GM23338 (cell line): ENCODE measurements around the gene DUSP10.

ENCODE experiments used
- CREB1 ChIP-seq: fragments of 250-450 bp; sonication (Bioruptor Pico); IDR thresholded peaks from 2 replicates; pipeline ENCODE4 v1.5.0; 2020; ENCODE audit warnings: low read depth, mild to moderate bottlenecking, moderate library complexity
- EZH2 ChIP-seq: fragments of 200-600 bp; sonication (generic); IDR thresholded peaks from one replicate; pipeline ENCODE4 v1.8.0; 2017; ENCODE audit warnings: antibody characterized with exemption, mild to moderate bottlenecking, low read depth; ENCODE audit not compliant: unreplicated experiment
- EZH2phosphoT487 ChIP-seq: fragments of 200-600 bp; sonication (generic); IDR thresholded peaks from one replicate; pipeline ENCODE4 v1.8.1; 2018; ENCODE audit warnings: antibody characterized with exemption; ENCODE audit not compliant: unreplicated experiment
- JUNB ChIP-seq: IDR thresholded peaks from one replicate; pipeline ENCODE4 v1.6.1; 2016; ENCODE audit warnings: antibody characterized with exemption; ENCODE audit not compliant: unreplicated experiment
- NANOG ChIP-seq: IDR thresholded peaks from 2 replicates; pipeline ENCODE4 v1.6.1; 2016; ENCODE audit warnings: antibody characterized with exemption, borderline replicate concordance
- POLR2AphosphoS5 ChIP-seq: IDR thresholded peaks from 2 replicates; pipeline ENCODE4 v1.6.1; 2016; ENCODE audit warnings: antibody characterized with exemption, low read depth
- ZNF114 ChIP-seq: fragments of 250-450 bp; sonication (Bioruptor Pico); IDR thresholded peaks from 2 replicates; pipeline ENCODE4 v1.5.0; 2020; ENCODE audit warnings: mild to moderate bottlenecking, moderate library complexity
- ZNF331 ChIP-seq: fragments of 250-450 bp; sonication (Bioruptor Pico); IDR thresholded peaks from 2 replicates; pipeline ENCODE4 v1.5.0; 2020; ENCODE audit warnings: low read depth, mild to moderate bottlenecking, moderate library complexity
- TF ChIP-seq, protein P1 (sequence below), 2 experiments: fragments of 200-600 bp in 1 of 2; sonication (generic) in 1 of 2; conservative IDR thresholded peaks; 2 replicates each; pipeline versions ENCODE4 v1.5.1 to v1.6.1; 2016 to 2017; ENCODE audit warnings: antibody characterized with exemption in 2 of 2, low read depth in 2 of 2, mild to moderate bottlenecking in 2 of 2, moderate library complexity in 1 of 2
- TF ChIP-seq, protein P2 (sequence below): IDR thresholded peaks from one replicate; pipeline ENCODE4 v1.6.1; 2018; ENCODE audit warnings: antibody characterized with exemption; ENCODE audit not compliant: unreplicated experiment
- TF ChIP-seq, protein P3 (sequence below): IDR thresholded peaks from 2 replicates; pipeline ENCODE4 v1.6.1; 2016; ENCODE audit warnings: antibody characterized with exemption
- TF ChIP-seq, protein P4 (sequence below): fragments of 250-450 bp; sonication (Bioruptor Pico); IDR thresholded peaks from 2 replicates; pipeline ENCODE4 v1.5.0; 2020; ENCODE audit warnings: mild to moderate bottlenecking, moderate library complexity

DNA sequence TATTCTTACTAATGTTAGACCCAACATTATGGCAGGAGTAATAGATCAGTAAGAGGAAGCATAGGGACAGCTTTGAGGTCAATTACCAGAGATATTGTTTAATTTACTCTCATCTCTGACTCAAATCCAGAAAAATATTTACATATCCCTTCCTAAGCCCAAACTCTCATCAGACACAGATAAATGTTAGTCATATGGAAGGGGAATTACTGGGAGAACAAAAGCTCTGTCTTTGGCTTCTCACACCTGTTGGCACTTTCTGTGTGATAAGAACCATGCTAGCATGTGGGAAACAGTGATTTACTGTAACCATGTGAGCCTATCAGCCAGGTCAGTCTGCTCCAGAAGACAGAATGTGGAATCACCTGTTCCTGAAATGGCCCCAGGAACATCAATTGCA, 72.4 kb downstream of the DUSP10 start:
- TF ChIP-seq, protein P1, sequence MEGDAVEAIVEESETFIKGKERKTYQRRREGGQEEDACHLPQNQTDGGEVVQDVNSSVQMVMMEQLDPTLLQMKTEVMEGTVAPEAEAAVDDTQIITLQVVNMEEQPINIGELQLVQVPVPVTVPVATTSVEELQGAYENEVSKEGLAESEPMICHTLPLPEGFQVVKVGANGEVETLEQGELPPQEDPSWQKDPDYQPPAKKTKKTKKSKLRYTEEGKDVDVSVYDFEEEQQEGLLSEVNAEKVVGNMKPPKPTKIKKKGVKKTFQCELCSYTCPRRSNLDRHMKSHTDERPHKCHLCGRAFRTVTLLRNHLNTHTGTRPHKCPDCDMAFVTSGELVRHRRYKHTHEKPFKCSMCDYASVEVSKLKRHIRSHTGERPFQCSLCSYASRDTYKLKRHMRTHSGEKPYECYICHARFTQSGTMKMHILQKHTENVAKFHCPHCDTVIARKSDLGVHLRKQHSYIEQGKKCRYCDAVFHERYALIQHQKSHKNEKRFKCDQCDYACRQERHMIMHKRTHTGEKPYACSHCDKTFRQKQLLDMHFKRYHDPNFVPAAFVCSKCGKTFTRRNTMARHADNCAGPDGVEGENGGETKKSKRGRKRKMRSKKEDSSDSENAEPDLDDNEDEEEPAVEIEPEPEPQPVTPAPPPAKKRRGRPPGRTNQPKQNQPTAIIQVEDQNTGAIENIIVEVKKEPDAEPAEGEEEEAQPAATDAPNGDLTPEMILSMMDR (conservative IDR thresholded peaks at IDR 0.05; ENCODE audit: low read depth in 2 of 2), result no peak
- TF ChIP-seq EZH2 (no peak), POLR2AphosphoS5 (no peak), NANOG (no peak), EZH2phosphoT487 (no peak), CREB1 (CRISPR knock-in tag) (no peak), JUNB (no peak), ZNF114 (CRISPR knock-in tag) (no peak), ZNF331 (no peak)
- TF ChIP-seq, protein P2, sequence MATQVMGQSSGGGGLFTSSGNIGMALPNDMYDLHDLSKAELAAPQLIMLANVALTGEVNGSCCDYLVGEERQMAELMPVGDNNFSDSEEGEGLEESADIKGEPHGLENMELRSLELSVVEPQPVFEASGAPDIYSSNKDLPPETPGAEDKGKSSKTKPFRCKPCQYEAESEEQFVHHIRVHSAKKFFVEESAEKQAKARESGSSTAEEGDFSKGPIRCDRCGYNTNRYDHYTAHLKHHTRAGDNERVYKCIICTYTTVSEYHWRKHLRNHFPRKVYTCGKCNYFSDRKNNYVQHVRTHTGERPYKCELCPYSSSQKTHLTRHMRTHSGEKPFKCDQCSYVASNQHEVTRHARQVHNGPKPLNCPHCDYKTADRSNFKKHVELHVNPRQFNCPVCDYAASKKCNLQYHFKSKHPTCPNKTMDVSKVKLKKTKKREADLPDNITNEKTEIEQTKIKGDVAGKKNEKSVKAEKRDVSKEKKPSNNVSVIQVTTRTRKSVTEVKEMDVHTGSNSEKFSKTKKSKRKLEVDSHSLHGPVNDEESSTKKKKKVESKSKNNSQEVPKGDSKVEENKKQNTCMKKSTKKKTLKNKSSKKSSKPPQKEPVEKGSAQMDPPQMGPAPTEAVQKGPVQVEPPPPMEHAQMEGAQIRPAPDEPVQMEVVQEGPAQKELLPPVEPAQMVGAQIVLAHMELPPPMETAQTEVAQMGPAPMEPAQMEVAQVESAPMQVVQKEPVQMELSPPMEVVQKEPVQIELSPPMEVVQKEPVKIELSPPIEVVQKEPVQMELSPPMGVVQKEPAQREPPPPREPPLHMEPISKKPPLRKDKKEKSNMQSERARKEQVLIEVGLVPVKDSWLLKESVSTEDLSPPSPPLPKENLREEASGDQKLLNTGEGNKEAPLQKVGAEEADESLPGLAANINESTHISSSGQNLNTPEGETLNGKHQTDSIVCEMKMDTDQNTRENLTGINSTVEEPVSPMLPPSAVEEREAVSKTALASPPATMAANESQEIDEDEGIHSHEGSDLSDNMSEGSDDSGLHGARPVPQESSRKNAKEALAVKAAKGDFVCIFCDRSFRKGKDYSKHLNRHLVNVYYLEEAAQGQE, result no peak
- TF ChIP-seq, protein P3, sequence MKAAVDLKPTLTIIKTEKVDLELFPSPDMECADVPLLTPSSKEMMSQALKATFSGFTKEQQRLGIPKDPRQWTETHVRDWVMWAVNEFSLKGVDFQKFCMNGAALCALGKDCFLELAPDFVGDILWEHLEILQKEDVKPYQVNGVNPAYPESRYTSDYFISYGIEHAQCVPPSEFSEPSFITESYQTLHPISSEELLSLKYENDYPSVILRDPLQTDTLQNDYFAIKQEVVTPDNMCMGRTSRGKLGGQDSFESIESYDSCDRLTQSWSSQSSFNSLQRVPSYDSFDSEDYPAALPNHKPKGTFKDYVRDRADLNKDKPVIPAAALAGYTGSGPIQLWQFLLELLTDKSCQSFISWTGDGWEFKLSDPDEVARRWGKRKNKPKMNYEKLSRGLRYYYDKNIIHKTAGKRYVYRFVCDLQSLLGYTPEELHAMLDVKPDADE, result no peak
- TF ChIP-seq, protein P4, sequence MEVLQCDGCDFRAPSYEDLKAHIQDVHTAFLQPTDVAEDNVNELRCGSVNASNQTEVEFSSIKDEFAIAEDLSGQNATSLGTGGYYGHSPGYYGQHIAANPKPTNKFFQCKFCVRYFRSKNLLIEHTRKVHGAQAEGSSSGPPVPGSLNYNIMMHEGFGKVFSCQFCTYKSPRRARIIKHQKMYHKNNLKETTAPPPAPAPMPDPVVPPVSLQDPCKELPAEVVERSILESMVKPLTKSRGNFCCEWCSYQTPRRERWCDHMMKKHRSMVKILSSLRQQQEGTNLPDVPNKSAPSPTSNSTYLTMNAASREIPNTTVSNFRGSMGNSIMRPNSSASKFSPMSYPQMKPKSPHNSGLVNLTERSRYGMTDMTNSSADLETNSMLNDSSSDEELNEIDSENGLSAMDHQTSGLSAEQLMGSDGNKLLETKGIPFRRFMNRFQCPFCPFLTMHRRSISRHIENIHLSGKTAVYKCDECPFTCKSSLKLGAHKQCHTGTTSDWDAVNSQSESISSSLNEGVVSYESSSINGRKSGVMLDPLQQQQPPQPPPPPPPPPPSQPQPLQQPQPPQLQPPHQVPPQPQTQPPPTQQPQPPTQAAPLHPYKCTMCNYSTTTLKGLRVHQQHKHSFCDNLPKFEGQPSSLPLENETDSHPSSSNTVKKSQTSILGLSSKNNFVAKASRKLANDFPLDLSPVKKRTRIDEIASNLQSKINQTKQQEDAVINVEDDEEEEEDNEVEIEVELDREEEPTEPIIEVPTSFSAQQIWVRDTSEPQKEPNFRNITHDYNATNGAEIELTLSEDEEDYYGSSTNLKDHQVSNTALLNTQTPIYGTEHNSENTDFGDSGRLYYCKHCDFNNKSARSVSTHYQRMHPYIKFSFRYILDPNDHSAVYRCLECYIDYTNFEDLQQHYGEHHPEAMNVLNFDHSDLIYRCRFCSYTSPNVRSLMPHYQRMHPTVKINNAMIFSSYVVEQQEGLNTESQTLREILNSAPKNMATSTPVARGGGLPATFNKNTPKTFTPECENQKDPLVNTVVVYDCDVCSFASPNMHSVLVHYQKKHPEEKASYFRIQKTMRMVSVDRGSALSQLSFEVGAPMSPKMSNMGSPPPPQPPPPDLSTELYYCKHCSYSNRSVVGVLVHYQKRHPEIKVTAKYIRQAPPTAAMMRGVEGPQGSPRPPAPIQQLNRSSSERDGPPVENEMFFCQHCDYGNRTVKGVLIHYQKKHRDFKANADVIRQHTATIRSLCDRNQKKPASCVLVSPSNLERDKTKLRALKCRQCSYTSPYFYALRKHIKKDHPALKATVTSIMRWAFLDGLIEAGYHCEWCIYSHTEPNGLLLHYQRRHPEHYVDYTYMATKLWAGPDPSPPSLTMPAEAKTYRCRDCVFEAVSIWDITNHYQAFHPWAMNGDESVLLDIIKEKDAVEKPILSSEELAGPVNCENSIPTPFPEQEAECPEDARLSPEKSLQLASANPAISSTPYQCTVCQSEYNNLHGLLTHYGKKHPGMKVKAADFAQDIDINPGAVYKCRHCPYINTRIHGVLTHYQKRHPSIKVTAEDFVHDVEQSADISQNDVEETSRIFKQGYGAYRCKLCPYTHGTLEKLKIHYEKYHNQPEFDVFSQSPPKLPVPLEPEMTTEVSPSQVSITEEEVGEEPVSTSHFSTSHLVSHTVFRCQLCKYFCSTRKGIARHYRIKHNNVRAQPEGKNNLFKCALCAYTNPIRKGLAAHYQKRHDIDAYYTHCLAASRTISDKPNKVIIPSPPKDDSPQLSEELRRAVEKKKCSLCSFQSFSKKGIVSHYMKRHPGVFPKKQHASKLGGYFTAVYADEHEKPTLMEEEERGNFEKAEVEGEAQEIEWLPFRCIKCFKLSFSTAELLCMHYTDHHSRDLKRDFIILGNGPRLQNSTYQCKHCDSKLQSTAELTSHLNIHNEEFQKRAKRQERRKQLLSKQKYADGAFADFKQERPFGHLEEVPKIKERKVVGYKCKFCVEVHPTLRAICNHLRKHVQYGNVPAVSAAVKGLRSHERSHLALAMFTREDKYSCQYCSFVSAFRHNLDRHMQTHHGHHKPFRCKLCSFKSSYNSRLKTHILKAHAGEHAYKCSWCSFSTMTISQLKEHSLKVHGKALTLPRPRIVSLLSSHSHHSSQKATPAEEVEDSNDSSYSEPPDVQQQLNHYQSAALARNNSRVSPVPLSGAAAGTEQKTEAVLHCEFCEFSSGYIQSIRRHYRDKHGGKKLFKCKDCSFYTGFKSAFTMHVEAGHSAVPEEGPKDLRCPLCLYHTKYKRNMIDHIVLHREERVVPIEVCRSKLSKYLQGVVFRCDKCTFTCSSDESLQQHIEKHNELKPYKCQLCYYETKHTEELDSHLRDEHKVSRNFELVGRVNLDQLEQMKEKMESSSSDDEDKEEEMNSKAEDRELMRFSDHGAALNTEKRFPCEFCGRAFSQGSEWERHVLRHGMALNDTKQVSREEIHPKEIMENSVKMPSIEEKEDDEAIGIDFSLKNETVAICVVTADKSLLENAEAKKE (CRISPR knock-in tag), result no peak
